OCI-LY7 (cell line): Measurements from ENCODE around the gene AOPEP. TPM values are rescaled to one million over a fixed set of nuclear protein-coding genes. Genes with fewer than 3 reads are reported as not detected.

ENCODE experiments used
- BruUV-seq: library from RNA; stranded (reverse); fragments of 400-500 nt; replicated peaks from 2 replicates; lab custom pipeline; 2021; lab: Mats Ljungman, UMichigan
- CTCF ChIA-PET: fragments of 300-600 bp; sonication (Branson Sonifier 250); formaldehyde crosslinking; loops from one replicate; lab custom pipeline; 2022; ENCODE audit warnings: antibody characterized with exemption; ENCODE audit not compliant: unreplicated experiment; lab: Charles Lee
- POLR2A ChIA-PET: fragments of 300-600 bp; sonication (Branson Sonifier 250); formaldehyde crosslinking; loops from one replicate; lab custom pipeline; 2022; ENCODE audit warnings: antibody characterized with exemption; lab: Charles Lee
- DNase-seq: peaks from one replicate; pipeline ENCODE4 v3.0.0-alpha.2; 2015; ENCODE audit warnings: low spot score
- H2AFZ ChIP-seq: fragments of 200-600 bp; sonication (generic), shearing (Covaris generic); 2 replicates; pipeline ENCODE4 v1.6.1; 2014; ENCODE audit warnings: mild to moderate bottlenecking, antibody characterized with exemption, low read length, moderate library complexity
- H3K27ac ChIP-seq: fragments of 200-600 bp; sonication (generic); 2 replicates; pipeline ENCODE4 v1.5.1; 2014; ENCODE audit warnings: mixed run types, low read depth, mild to moderate bottlenecking, moderate library complexity, low read length, inconsistent platforms; ENCODE audit not compliant: poor library complexity, severe bottlenecking
- H3K36me3 ChIP-seq: fragments of 200-600 bp; sonication (generic); 2 replicates; pipeline ENCODE4 v1.6.1; 2014; ENCODE audit warnings: mild to moderate bottlenecking, antibody characterized with exemption, low read length, moderate library complexity, mixed read lengths; ENCODE audit not compliant: insufficient read depth
- H3K4me1 ChIP-seq: fragments of 200-600 bp; sonication (generic); 2 replicates; pipeline ENCODE4 v1.5.1; 2014; ENCODE audit warnings: mild to moderate bottlenecking, low read length; ENCODE audit not compliant: insufficient read depth, poor library complexity, severe bottlenecking
- H3K4me2 ChIP-seq: fragments of 200-600 bp; sonication (generic); 2 replicates; pipeline ENCODE4 v1.6.1; 2014; ENCODE audit warnings: mild to moderate bottlenecking, low read length
- H3K4me3 ChIP-seq: fragments of 200-600 bp; sonication (generic); 2 replicates; pipeline ENCODE4 v1.5.1; 2014; ENCODE audit warnings: mild to moderate bottlenecking, low read depth, low read length; ENCODE audit not compliant: poor library complexity, severe bottlenecking
- H3K79me2 ChIP-seq: fragments of 200-600 bp; sonication (generic); 2 replicates; pipeline ENCODE4 v1.6.1; 2016; ENCODE audit warnings: low read depth, mild to moderate bottlenecking, low read length, moderate library complexity, mixed read lengths; ENCODE audit not compliant: insufficient read depth
- H3K9me2 ChIP-seq: fragments of 200-600 bp; sonication (generic); 2 replicates; pipeline ENCODE4 v1.6.1; 2016; ENCODE audit warnings: mild to moderate bottlenecking, low read length, mixed read lengths; ENCODE audit not compliant: insufficient read depth
- H3K9me3 ChIP-seq: fragments of 200-600 bp; sonication (generic); 2 replicates; pipeline ENCODE4 v1.6.1; 2014; ENCODE audit warnings: mild to moderate bottlenecking, mixed run types, low read length, mixed read lengths
- H4K20me1 ChIP-seq: fragments of 200-600 bp; sonication (generic); 2 replicates; pipeline ENCODE4 v1.6.1; 2014; ENCODE audit warnings: mild to moderate bottlenecking, antibody characterized with exemption, low read length, moderate library complexity, mixed read lengths; ENCODE audit not compliant: insufficient read depth
- EZH2phosphoT487 ChIP-seq: fragments of 200-600 bp; sonication (generic); IDR thresholded peaks from 2 replicates; pipeline ENCODE4 v1.6.1; 2018; ENCODE audit warnings: low read depth, borderline replicate concordance, mild to moderate bottlenecking, mixed run types, antibody characterized with exemption, low read length, moderate library complexity, mixed read lengths
- intact Hi-C: fragments of 100-400 bp; cut with micrococcal nuclease; formaldehyde crosslinking; loops from one replicate; pipeline ENCODE4 v1.10.0; 2022; ENCODE audit not compliant: unreplicated experiment
- total RNA-seq, 2 experiments: library from RNA; depleted of rRNA in 1 of 2; stranded (reverse); fragments of >200 nt in 1 of 2; shearing (Covaris generic) in 1 of 2; gene quantifications; 2 replicates each; pipeline ENCODE4 v1.2.3, GENCODE V29; 2014 to 2022
- TF ChIP-seq, protein P1 (sequence below): fragments of 200-600 bp; sonication (generic); conservative IDR thresholded peaks from 2 replicates; pipeline ENCODE4 v1.5.1; 2014; ENCODE audit warnings: mild to moderate bottlenecking, antibody characterized with exemption, low read length, moderate library complexity, mixed read lengths

Gene AOPEP
- total RNA-seq, 2 experiments from 2014 or later = 17.3 to 24.3 TPM

- Histone ChIP-seq H4K20me1 (no peaks in the 10 kb centered on the region), H3K4me2 (no peak overlapping the region), H3K79me2 (no peaks in the 10 kb centered on the region), H2AFZ (no peak overlapping the region), H3K4me3 (no peak overlapping the region), H3K27ac (no peak overlapping the region), H3K36me3 (no peaks in the 10 kb centered on the region), H3K4me1 (no peaks in the 10 kb centered on the region), H3K9me3 (no peaks in the 10 kb centered on the region), H3K9me2 (no peaks in the 10 kb centered on the region)
- DNase-seq = no peak
- BruUV-seq = no TSS peak
- intact Hi-C loops = no loop called here
- ChIA-PET POLR2A (interaction anchor here (0.6 kb wide), 1 partner anchor 1707 kb away, joined by 5 read pairs; no protein-coding TSS in a partner anchor), CTCF (no interaction called here)
- TF ChIP-seq EZH2phosphoT487 = no peak
- TF ChIP-seq, protein P1, sequence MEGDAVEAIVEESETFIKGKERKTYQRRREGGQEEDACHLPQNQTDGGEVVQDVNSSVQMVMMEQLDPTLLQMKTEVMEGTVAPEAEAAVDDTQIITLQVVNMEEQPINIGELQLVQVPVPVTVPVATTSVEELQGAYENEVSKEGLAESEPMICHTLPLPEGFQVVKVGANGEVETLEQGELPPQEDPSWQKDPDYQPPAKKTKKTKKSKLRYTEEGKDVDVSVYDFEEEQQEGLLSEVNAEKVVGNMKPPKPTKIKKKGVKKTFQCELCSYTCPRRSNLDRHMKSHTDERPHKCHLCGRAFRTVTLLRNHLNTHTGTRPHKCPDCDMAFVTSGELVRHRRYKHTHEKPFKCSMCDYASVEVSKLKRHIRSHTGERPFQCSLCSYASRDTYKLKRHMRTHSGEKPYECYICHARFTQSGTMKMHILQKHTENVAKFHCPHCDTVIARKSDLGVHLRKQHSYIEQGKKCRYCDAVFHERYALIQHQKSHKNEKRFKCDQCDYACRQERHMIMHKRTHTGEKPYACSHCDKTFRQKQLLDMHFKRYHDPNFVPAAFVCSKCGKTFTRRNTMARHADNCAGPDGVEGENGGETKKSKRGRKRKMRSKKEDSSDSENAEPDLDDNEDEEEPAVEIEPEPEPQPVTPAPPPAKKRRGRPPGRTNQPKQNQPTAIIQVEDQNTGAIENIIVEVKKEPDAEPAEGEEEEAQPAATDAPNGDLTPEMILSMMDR = no peak
Measured at GRCh38 chr9:95081998-95082397, 355.5 kb downstream of the AOPEP start.

DNA sequence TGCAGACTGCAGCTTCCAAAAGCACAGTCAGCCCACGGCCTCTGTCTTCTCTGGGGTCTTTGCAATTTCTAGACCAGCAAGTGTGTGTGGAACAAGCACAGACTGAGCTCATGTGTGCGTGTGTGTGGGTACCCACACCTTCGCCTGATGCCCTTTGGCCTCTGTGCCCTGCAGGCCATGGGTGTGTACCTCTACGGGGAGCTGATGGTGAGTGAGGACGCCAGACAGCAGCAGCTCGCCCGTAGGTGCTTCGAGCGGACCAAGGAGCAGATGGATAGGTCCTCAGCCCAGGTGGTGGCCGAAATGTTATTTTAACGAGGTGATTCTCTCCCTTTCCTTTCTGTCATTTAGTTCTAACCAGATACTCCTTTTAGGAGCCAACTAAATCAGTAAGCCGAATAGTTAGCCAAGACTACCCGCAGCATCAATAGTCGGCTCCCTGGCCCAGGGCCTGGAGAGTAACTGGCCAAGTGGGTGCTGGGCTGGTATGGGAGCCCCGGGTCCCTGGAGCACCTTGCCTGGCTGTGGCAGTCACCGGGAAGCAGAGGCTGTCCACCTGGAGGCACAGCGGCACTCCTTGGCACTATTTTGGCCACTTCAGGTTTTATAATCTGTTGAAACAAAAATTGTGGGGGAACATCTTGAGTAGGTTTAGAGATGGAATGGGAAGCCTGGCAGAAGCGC, 356.0 kb downstream of the AOPEP start:
- intact Hi-C loops = no loop called here
- Histone ChIP-seq H3K36me3 (no peaks in the 10 kb centered on the region), H3K79me2 (no peaks in the 10 kb centered on the region), H3K27ac (no peak overlapping the region), H4K20me1 (no peaks in the 10 kb centered on the region), H3K4me2 (no peak overlapping the region), H3K9me3 (no peaks in the 10 kb centered on the region), H3K4me3 (no peak overlapping the region), H3K9me2 (no peaks in the 10 kb centered on the region), H3K4me1 (no peaks in the 10 kb centered on the region), H2AFZ (no peak overlapping the region)
- TF ChIP-seq, protein P1 = no peak
- TF ChIP-seq EZH2phosphoT487 = no peak
- CTCF ChIA-PET = no interaction called here
- no peak for DNase-seq
- POLR2A ChIA-PET = interaction anchor here (0.6 kb wide), 1 partner anchor 1707 kb away, joined by 5 read pairs; no protein-coding TSS in a partner anchor
- BruUV-seq = no TSS peak

DNA sequence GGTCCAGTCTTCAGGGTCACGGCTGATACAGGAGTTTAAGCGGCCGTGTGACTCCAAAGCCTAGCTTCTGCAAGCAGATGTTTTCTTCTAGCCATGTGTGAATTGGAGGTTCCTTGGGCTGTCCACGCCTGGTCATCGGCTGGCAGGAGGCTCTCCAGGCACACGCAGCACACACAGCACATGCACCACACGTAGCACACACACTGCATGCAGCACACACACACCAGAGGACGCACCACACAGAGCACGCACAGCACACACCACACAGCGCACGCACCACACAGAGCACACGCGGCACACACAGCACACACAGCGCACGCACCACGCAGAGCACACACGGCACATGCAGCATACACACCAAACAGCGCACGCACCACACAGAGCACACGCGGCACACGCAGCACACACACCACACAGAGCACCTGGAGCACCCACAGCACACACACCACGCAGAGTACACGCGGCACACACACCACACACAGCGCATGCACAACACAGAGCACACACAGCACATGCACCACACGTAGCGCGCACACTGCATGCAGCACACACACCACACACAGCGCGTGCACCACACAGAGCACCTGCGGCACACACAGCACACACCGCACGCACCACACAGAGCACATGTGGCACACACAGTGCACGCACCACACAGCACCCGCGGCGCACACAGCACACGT, 356.7 kb downstream of the AOPEP start:
- H3K4me3 ChIP-seq = no peak overlapping the region
- H3K4me1 ChIP-seq = no peaks in the 10 kb centered on the region
- BruUV-seq = no TSS peak
- no peaks in the 10 kb centered on the region for H3K79me2 ChIP-seq
- ChIA-PET POLR2A (no interaction called here), CTCF (no interaction called here)
- no peak overlapping the region for H2AFZ ChIP-seq
- H4K20me1 ChIP-seq = no peaks in the 10 kb centered on the region
- H3K4me2 ChIP-seq = no peak overlapping the region
- H3K9me3 ChIP-seq = no peaks in the 10 kb centered on the region
- no peak overlapping the region for H3K27ac ChIP-seq
- no peaks in the 10 kb centered on the region for H3K36me3 ChIP-seq
- no peak for TF ChIP-seq EZH2phosphoT487
- TF ChIP-seq, protein P1 = no peak
- H3K9me2 ChIP-seq = no peaks in the 10 kb centered on the region
- DNase-seq = no peak
- intact Hi-C loops = no loop called here
